ENCODE measurements around the gene NUDT9.

DNA sequence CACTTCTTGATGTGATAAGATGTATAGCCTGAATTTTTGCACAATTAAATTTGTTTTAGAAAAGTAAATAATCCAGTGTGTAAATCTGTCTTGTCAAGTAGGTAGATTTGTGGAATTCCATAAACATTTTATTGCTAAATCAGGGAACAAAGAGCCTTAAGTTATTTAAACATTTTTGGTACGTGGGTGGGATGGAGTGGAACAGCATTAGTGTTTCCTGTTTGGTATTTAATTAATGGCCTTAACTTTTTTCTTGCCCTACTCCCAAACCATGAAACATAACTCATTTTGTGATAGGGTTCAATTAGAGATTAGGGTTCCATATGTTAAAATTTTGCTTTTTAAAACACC, 5.1 kb downstream of the NUDT9 start:
- TF ChIP-seq YY1 (IDR thresholded peaks at IDR 0.05; ENCODE audit: insufficient read depth, insufficient read length): no peak
- no peak for TF ChIP-seq ZNF274 (IDR thresholded peaks at IDR 0.05; ENCODE audit: low read depth, low read length)
- no peak for TF ChIP-seq SUZ12 (IDR thresholded peaks at IDR 0.05; ENCODE audit: extremely low read depth, insufficient read depth, insufficient read length)

All from NT2/D1 (cell line).